ENCODE measurements around the gene P4HA2. TPM values are rescaled to one million over a fixed set of nuclear protein-coding genes. Genes with fewer than 3 reads are reported as not detected.

Gene P4HA2
- total and polyA plus RNA-seq, 2 experiments from 2014 or later, result 139 to 246 TPM

DNA sequence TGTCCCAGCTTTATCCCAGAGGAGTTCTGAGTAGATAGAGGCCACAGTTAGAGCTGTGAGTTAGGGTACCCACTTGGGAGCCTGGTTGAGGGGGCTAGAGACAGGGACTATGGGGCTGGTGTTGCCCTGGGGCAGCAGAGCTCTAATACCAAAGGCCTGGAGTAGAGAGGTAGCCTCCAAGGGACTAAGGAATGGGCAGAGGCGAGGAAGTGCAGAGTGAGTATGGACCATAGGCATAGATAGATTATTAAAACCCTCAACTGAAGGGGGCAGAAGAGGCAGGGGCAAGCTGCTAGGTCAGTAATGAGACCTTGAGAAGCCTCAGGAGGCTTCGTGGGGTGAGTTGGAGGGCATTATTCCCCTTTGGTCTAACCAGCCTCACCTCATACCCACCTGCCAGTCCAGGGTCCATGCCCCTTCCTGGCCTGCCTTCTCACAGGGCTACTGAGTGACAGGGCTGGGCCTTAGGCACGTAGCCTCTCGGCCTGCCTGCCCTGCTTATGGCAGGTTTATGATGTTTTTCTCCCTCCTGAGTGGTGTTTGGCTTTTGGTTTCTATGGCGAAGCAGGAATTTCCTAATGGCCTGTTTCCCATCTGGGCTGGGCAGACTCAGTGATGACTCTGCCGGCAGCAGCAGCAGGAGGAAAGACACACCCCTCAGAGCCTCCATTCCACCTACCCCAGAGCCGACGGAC is 37.8 kb upstream of the P4HA2 start:
- WGBS (ENCODE audit: low lambda C conversion rate, missing lambda C conversion rate), result 23% methylated on average over 8 of the region's 8 CpGs
- Histone ChIP-seq H3K27ac (peak overlapping the region; percentile 88), H3K4me1 (ENCODE audit: insufficient read depth) (peaks cover 19% of the 10 kb centered on the region), H3K36me3 (replicated peaks; ENCODE audit: insufficient read depth, low read depth) (no peaks in the 10 kb centered on the region), H3K27me3 (no peaks in the 10 kb centered on the region), H3K9me2 (replicated peaks; ENCODE audit: insufficient read depth) (no peaks in the 10 kb centered on the region), H3K9me3 (ENCODE audit: low read depth) (no peaks in the 10 kb centered on the region), H3K4me2 (no peak overlapping the region), H4K20me1 (ENCODE audit: insufficient read depth, poor library complexity, severe bottlenecking) (no peaks in the 10 kb centered on the region), H3K79me2 (no peaks in the 10 kb centered on the region), H2AFZ (no peak overlapping the region), H3K4me3 (no peak overlapping the region)
- TF ChIP-seq EZH2phosphoT487 (IDR thresholded peaks at IDR 0.05; ENCODE audit: low read depth, severe bottlenecking, unreplicated experiment), result no peak
- no peak for TF ChIP-seq EZH2 (IDR thresholded peaks at IDR 0.05; ENCODE audit: borderline replicate concordance)
- TF ChIP-seq, protein P1, sequence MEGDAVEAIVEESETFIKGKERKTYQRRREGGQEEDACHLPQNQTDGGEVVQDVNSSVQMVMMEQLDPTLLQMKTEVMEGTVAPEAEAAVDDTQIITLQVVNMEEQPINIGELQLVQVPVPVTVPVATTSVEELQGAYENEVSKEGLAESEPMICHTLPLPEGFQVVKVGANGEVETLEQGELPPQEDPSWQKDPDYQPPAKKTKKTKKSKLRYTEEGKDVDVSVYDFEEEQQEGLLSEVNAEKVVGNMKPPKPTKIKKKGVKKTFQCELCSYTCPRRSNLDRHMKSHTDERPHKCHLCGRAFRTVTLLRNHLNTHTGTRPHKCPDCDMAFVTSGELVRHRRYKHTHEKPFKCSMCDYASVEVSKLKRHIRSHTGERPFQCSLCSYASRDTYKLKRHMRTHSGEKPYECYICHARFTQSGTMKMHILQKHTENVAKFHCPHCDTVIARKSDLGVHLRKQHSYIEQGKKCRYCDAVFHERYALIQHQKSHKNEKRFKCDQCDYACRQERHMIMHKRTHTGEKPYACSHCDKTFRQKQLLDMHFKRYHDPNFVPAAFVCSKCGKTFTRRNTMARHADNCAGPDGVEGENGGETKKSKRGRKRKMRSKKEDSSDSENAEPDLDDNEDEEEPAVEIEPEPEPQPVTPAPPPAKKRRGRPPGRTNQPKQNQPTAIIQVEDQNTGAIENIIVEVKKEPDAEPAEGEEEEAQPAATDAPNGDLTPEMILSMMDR (IDR thresholded peaks at IDR 0.05; ENCODE audit: poor library complexity), result no peak
- DNase-seq (ENCODE audit: low spot score), result peak; percentile 91

DNA sequence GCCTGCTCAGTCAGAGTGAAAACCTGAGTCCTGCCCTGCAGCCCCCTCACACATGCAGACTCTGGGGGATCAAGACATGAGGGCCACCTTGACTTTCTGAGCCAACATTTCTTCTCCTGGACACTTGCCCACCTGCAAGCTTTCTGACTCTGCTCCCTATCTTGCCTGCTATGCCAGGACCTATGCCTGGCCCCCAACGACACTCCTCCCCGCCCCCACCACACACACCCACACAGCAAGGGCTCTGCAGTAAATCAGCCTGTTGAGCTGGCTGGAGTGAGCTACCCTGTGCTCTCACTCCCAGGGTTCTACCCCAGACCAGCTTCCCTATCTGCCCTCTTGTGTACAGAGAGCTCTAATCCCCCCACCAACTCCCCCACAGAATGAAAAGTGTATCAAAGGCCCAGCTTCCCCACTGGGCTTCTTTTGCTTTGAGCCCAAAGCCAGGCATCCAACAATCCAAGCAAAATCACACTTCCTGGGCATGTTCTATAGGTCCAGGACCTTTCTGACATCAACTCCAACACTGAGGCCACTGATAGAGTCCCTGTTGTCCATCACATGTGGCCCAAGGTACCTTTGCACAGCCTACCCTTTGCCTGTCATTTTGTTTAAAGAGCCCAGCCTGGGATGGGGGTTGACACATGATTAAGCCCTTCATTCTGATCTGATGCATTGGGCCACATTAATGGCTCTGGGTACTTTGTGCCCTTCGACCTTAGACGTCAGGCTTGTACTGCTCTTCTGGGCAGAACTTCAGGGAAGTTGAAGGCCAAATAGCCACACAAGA is 37.1 kb upstream of the P4HA2 start:
- H3K79me2 ChIP-seq, result no peaks in the 10 kb centered on the region
- H2AFZ ChIP-seq, result no peak overlapping the region
- H3K4me1 ChIP-seq (ENCODE audit: insufficient read depth), result peaks cover 27% of the 10 kb centered on the region
- no peaks in the 10 kb centered on the region for H3K9me3 ChIP-seq (ENCODE audit: low read depth)
- 93% methylated on average over 3 of the region's 4 CpGs for WGBS (ENCODE audit: low lambda C conversion rate, missing lambda C conversion rate)
- no peaks in the 10 kb centered on the region for H3K9me2 ChIP-seq (replicated peaks; ENCODE audit: insufficient read depth)
- TF ChIP-seq, protein P1 (IDR thresholded peaks at IDR 0.05; ENCODE audit: poor library complexity), result no peak
- TF ChIP-seq EZH2 (IDR thresholded peaks at IDR 0.05; ENCODE audit: borderline replicate concordance), result no peak
- no peak for TF ChIP-seq EZH2phosphoT487 (IDR thresholded peaks at IDR 0.05; ENCODE audit: low read depth, severe bottlenecking, unreplicated experiment)
- H3K4me3 ChIP-seq, result no peak overlapping the region
- H3K36me3 ChIP-seq (replicated peaks; ENCODE audit: insufficient read depth, low read depth), result no peaks in the 10 kb centered on the region
- peak overlapping the region; percentile 88 for H3K27ac ChIP-seq
- no peaks in the 10 kb centered on the region for H4K20me1 ChIP-seq (ENCODE audit: insufficient read depth, poor library complexity, severe bottlenecking)
- no peak overlapping the region for H3K4me2 ChIP-seq
- no peaks in the 10 kb centered on the region for H3K27me3 ChIP-seq
- DNase-seq (ENCODE audit: low spot score), result no peak

DNA sequence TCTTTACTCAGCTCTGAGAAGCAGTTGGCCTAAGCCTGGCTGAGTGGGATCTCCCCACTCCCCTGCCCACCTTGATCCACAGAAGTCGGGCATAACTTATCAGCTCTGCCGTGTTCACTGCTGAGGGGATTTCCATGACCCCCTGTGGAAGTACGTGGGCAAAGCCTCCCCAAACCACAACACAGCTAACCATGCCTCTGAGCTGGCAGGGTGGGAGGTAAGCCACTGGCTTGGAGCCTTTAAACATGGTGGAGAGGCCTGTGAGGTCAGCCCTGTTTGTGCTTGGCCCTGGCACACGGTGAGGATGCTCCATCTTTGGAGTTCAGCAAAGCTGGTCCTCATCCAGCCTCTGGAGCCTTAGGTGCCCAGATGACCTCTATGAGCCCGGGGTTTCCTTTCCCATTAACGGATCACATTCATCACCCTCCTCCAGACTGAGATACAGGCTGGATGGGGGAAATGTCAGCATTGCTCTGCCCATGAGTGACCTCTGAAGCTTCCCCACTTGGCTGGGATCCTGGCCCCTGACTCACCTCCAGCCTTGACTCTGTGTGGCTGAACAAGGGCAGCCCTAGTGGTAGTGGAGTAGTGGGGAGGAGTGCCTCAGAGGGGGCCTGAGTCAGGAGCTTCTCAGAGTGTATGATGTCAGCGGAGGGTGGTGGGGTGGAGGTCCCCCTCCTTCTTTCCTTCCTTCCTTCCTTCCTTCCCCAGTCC is 36.1 kb upstream of the P4HA2 start:
- Histone ChIP-seq H2AFZ (no peak overlapping the region), H3K27me3 (no peaks in the 10 kb centered on the region), H3K4me3 (no peak overlapping the region), H3K27ac (peak overlapping the region; percentile 88), H3K4me2 (no peak overlapping the region), H3K9me3 (ENCODE audit: low read depth) (no peaks in the 10 kb centered on the region), H4K20me1 (ENCODE audit: insufficient read depth, poor library complexity, severe bottlenecking) (no peaks in the 10 kb centered on the region), H3K79me2 (no peaks in the 10 kb centered on the region), H3K36me3 (replicated peaks; ENCODE audit: insufficient read depth, low read depth) (no peaks in the 10 kb centered on the region), H3K4me1 (ENCODE audit: insufficient read depth) (peaks cover 35% of the 10 kb centered on the region), H3K9me2 (replicated peaks; ENCODE audit: insufficient read depth) (no peaks in the 10 kb centered on the region)
- TF ChIP-seq, protein P1 (IDR thresholded peaks at IDR 0.05; ENCODE audit: poor library complexity), result no peak
- no peak for TF ChIP-seq EZH2phosphoT487 (IDR thresholded peaks at IDR 0.05; ENCODE audit: low read depth, severe bottlenecking, unreplicated experiment)
- TF ChIP-seq EZH2 (IDR thresholded peaks at IDR 0.05; ENCODE audit: borderline replicate concordance), result no peak
- no peak for DNase-seq (ENCODE audit: low spot score)
- WGBS (ENCODE audit: low lambda C conversion rate, missing lambda C conversion rate), result 73% methylated on average over 7 of the region's 7 CpGs
